Smooth muscle cell (in vitro differentiated cells): Measurements from ENCODE around the gene LY86. TPM values are rescaled to one million over a fixed set of nuclear protein-coding genes. Genes with fewer than 3 reads are reported as not detected.

ENCODE experiments used
- DNase-seq: peaks from one replicate; lab custom pipeline; 2025; ENCODE audit not compliant: unreplicated experiment; lab: John Stamatoyannopoulos, UW
- H2AFZ ChIP-seq: fragments of 200-600 bp; sonication (generic); 2 replicates; pipeline ENCODE4 v1.6.0; 2016; ENCODE audit warnings: antibody characterized with exemption, low read depth, mild to moderate bottlenecking
- H3F3A ChIP-seq: fragments of 200-600 bp; sonication (generic); 2 replicates; pipeline ENCODE4 v1.6.0; 2017; ENCODE audit warnings: antibody characterized with exemption, low read depth
- H3K27ac ChIP-seq: fragments of 200-600 bp; sonication (generic); 2 replicates; pipeline ENCODE4 v1.5.1; 2016; ENCODE audit warnings: low read depth, mild to moderate bottlenecking
- H3K27me3 ChIP-seq: fragments of 200-600 bp; sonication (generic); 2 replicates; pipeline ENCODE4 v1.6.1; 2016; ENCODE audit warnings: low read depth, mild to moderate bottlenecking
- H3K36me3 ChIP-seq: fragments of 200-600 bp; sonication (generic); 2 replicates; pipeline ENCODE4 v1.5.1; 2016; ENCODE audit warnings: low read depth
- H3K4me1 ChIP-seq: fragments of 200-600 bp; sonication (generic); 2 replicates; pipeline ENCODE4 v1.5.1; 2016; ENCODE audit warnings: low read depth
- H3K4me2 ChIP-seq: fragments of 200-600 bp; sonication (generic); 2 replicates; pipeline ENCODE4 v1.6.0; 2016; ENCODE audit warnings: mild to moderate bottlenecking
- H3K4me3 ChIP-seq: fragments of 200-600 bp; sonication (generic); 2 replicates; pipeline ENCODE4 v1.5.1; 2016; ENCODE audit warnings: mild to moderate bottlenecking
- H3K79me2 ChIP-seq: fragments of 200-600 bp; sonication (generic); 2 replicates; pipeline ENCODE4 v1.6.0; 2016; ENCODE audit warnings: low read depth, mild to moderate bottlenecking
- H3K9ac ChIP-seq: fragments of 200-600 bp; sonication (generic); 2 replicates; pipeline ENCODE4 v1.6.0; 2016; ENCODE audit warnings: low read depth
- H3K9me3 ChIP-seq: fragments of 200-600 bp; sonication (generic); replicated peaks from 2 replicates; pipeline ENCODE4 v1.5.1; 2016; ENCODE audit warnings: low read depth
- H4K20me1 ChIP-seq: fragments of 200-600 bp; sonication (generic); 2 replicates; pipeline ENCODE4 v1.6.0; 2016; ENCODE audit warnings: low read depth
- CTCF ChIP-seq: fragments of 200-600 bp; sonication (generic); IDR thresholded peaks from 2 replicates; pipeline ENCODE4 v1.5.1; 2017; ENCODE audit warnings: borderline replicate concordance, mild to moderate bottlenecking, antibody characterized with exemption; ENCODE audit not compliant: insufficient read depth, poor library complexity, severe bottlenecking
- WGBS: methylation state at CpG from one replicate; pipeline ENCODE4 v1.1.7; 2016; ENCODE audit warnings: low lambda C conversion rate; 5-methylcytosine and 5-hydroxymethylcytosine counted together
- polyA plus RNA-seq: library from polyadenylated mRNA; unstranded; fragments of >200 nt; fragmentation: Nextera tagmentation; extraction: Ambion mirVana; gene quantifications from 2 replicates; pipeline ENCODE4 v1.2.1, GENCODE V29; 2016
- total RNA-seq: library from RNA; depleted of rRNA; stranded (reverse); fragments of >200 nt; gene quantifications from 2 replicates; pipeline ENCODE4 v1.2.3, GENCODE V29; 2014

The LY86 gene
- total and polyA plus RNA-seq, 2 experiments from 2014 or later = not detected

- WGBS = 83% methylated on average over 6 of the region's 6 CpGs
- Histone ChIP-seq H3K4me3 (no peak overlapping the region), H3K36me3 (no peaks in the 10 kb centered on the region), H3K9me3 (no peaks in the 10 kb centered on the region), H3F3A (no peaks in the 10 kb centered on the region), H3K27me3 (no peaks in the 10 kb centered on the region), H3K9ac (no peak overlapping the region), H3K4me1 (peaks cover 3% of the 10 kb centered on the region), H3K4me2 (no peak overlapping the region), H2AFZ (no peak overlapping the region), H4K20me1 (no peaks in the 10 kb centered on the region), H3K79me2 (no peaks in the 10 kb centered on the region), H3K27ac (no peak overlapping the region)
- DNase-seq = no peak
- no peak for TF ChIP-seq CTCF
These were observed 45.6 kb downstream of the LY86 start for GRCh38 chr6:6633898-6634734.

GRCh38 chr6:6634735-6635075, 46.2 kb downstream of the LY86 start:
- Histone ChIP-seq H3K4me1 (peaks cover 3% of the 10 kb centered on the region), H3K27me3 (no peaks in the 10 kb centered on the region), H3K4me2 (no peak overlapping the region), H3K9ac (no peak overlapping the region), H3K9me3 (no peaks in the 10 kb centered on the region), H3K79me2 (no peaks in the 10 kb centered on the region), H4K20me1 (no peaks in the 10 kb centered on the region), H3F3A (no peaks in the 10 kb centered on the region), H3K4me3 (no peak overlapping the region), H3K27ac (no peak overlapping the region), H2AFZ (no peak overlapping the region), H3K36me3 (no peaks in the 10 kb centered on the region)
- no peak for DNase-seq
- no peak for TF ChIP-seq CTCF
- WGBS = 90% methylated on average over 1 of the region's 1 CpG

- 89% methylated on average over 2 of the region's 2 CpGs for WGBS
- H2AFZ ChIP-seq = no peak overlapping the region
These were observed 46.8 kb downstream of the LY86 start for GRCh38 chr6:6635291-6635690.

More at GRCh38 chr6:6635291-6635690, 46.8 kb downstream of the LY86 start:
- no peaks in the 10 kb centered on the region for H3K27me3 ChIP-seq
- no peaks in the 10 kb centered on the region for H4K20me1 ChIP-seq
- H3K27ac ChIP-seq = no peak overlapping the region
- H3K79me2 ChIP-seq = no peaks in the 10 kb centered on the region
- H3K4me3 ChIP-seq = no peak overlapping the region
- TF ChIP-seq CTCF = no peak
- DNase-seq = no peak
- H3F3A ChIP-seq = no peaks in the 10 kb centered on the region
- no peaks in the 10 kb centered on the region for H3K9me3 ChIP-seq
- H3K9ac ChIP-seq = no peak overlapping the region
- H3K36me3 ChIP-seq = no peaks in the 10 kb centered on the region
- peaks cover 3% of the 10 kb centered on the region for H3K4me1 ChIP-seq
- H3K4me2 ChIP-seq = no peak overlapping the region
